Right lobe of liver (tissue), 4 donors: ENCODE results near the gene RMRP.
"Not testable (repeated sequence)": the region's sequence is repeated elsewhere in the genome, so short reads cannot be mapped to it uniquely, and the experiment has no call there.

ENCODE experiments used
- POLR2A ChIP-seq: fragments of 450-650 bp; IDR thresholded peaks from one replicate; pipeline ENCODE4 v1.6.1; 2017; ENCODE audit warnings: antibody characterized with exemption, mild to moderate bottlenecking
- TF ChIP-seq, protein P1 (sequence below), 4 donors: fragments of 200-600 bp in 3 of 4; fragments of 450-650 bp in 1 of 4; IDR thresholded peaks; one replicate each; pipeline versions ENCODE4 v1.5.1 to v1.8.0; 2016 to 2022; ENCODE audit warnings: antibody characterized with exemption in 4 of 4, mild to moderate bottlenecking in 2 of 4
- donor health status: DM: no; HTN: no; CAD: no.
- donor health status: DM: no; HTN: no; CAD: no.
- donor health status: DM: no; HTN: yes; CAD: no.

GRCh38 chr9:35636877-35637246 lies 21.0 kb downstream of the RMRP start:
- TF ChIP-seq, protein P1, sequence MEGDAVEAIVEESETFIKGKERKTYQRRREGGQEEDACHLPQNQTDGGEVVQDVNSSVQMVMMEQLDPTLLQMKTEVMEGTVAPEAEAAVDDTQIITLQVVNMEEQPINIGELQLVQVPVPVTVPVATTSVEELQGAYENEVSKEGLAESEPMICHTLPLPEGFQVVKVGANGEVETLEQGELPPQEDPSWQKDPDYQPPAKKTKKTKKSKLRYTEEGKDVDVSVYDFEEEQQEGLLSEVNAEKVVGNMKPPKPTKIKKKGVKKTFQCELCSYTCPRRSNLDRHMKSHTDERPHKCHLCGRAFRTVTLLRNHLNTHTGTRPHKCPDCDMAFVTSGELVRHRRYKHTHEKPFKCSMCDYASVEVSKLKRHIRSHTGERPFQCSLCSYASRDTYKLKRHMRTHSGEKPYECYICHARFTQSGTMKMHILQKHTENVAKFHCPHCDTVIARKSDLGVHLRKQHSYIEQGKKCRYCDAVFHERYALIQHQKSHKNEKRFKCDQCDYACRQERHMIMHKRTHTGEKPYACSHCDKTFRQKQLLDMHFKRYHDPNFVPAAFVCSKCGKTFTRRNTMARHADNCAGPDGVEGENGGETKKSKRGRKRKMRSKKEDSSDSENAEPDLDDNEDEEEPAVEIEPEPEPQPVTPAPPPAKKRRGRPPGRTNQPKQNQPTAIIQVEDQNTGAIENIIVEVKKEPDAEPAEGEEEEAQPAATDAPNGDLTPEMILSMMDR (IDR thresholded peaks at IDR 0.05), result not testable (repeated sequence)
- not testable (repeated sequence) for TF ChIP-seq POLR2A
